H1 (cell line): ENCODE measurements around the gene MAP4. TPM values are rescaled to one million over a fixed set of nuclear protein-coding genes. Genes with fewer than 3 reads are reported as not detected.

Experiments used
- HDAC2 ChIP-seq, 2 experiments: fragments of 300-600 bp in 1 of 2; sonication (generic) in 1 of 2; IDR thresholded peaks; 2 replicates each; pipeline ENCODE4 v1.6.1; 2011 to 2012; ENCODE audit warnings: low read depth in 2 of 2, low read length in 2 of 2, mild to moderate bottlenecking in 2 of 2, moderate library complexity in 2 of 2, borderline replicate concordance in 1 of 2, inconsistent platforms in 1 of 2
- KDM1A ChIP-seq: fragments of 200-600, 300-600 bp; sonication (generic); IDR thresholded peaks from 2 replicates; pipeline ENCODE4 v1.7.1; 2016; ENCODE audit warnings: mild to moderate bottlenecking, low read length, borderline replicate concordance
- polyA plus RNA-seq, 7 experiments: library from polyadenylated mRNA; depleted of rRNA in 3 of 7; stranded (reverse) in 5 of 7; unstranded in 2 of 7; fragments of >200 nt in 5 of 7; fragments of 200-250 nt in 2 of 7; gene quantifications; 1 replicate in 5 of 7; 2 replicates in 1 of 7; 4 replicates in 1 of 7; pipeline versions ENCODE4 v1.2.1 to v1.2.3, GENCODE V29; 2011 to 2013; ENCODE audit warnings: missing spikeins in 2 of 7, mixed read lengths in 2 of 7
- total RNA-seq: library from RNA; stranded (reverse); fragmentation: NEBNext Ultra II Directional; extraction: Animal tissue kit (Norgen Biotek cat#: 25700); gene quantifications from 2 replicates; pipeline ENCODE4 v1.2.1, GENCODE V29; 2021

The MAP4 gene
- total and polyA plus RNA-seq, 2 of the 8 experiments (the other 6 are each of a cell fraction or from before 2014, with no cell fraction given): 67.0 to 179 TPM

- TF ChIP-seq KDM1A (no peak), HDAC2 (IDR thresholded peaks at IDR 0.05; ENCODE audit: borderline replicate concordance in 1 of 2, low read depth in 2 of 2, low read length in 2 of 2) (no peak)
- TF ChIP-seq, all 59 proteins: peak for 0
Observed at GRCh38 chr3:48002787-48003186, 13.4 kb downstream of the MAP4 start (continued).
